SKM-1 treated with dmso at 0.1 percent for 144 hours (cell line): ENCODE results near the gene MYBPC3.
"Not testable (repeated sequence)": the region's sequence is repeated elsewhere in the genome, so short reads cannot be mapped to it uniquely, and the experiment has no call there.

ENCODE experiments used
- DNase-seq: peaks from one replicate; lab custom pipeline; 2025; ENCODE audit not compliant: unreplicated experiment; lab: John Stamatoyannopoulos, UW

MYBPC3 gene

GRCh38 chr11:47324520-47324919 is 28.0 kb downstream of the MYBPC3 start:
- no peak for DNase-seq

- DNase-seq: no peak
Measured at GRCh38 chr11:47318166-47318565, 34.3 kb downstream of the MYBPC3 start.

GRCh38 chr11:47317064-47317828 is 35.3 kb downstream of the MYBPC3 start:
- DNase-seq: no peak

- DNase-seq: not testable (repeated sequence)
Measured at GRCh38 chr11:47316501-47316900, 36.0 kb downstream of the MYBPC3 start.

GRCh38 chr11:47314992-47315391 is 37.5 kb downstream of the MYBPC3 start:
- no peak for DNase-seq

GRCh38 chr11:47308050-47308823 is 44.3 kb downstream of the MYBPC3 start:
- DNase-seq: no peak

- DNase-seq: no peak
Measured at GRCh38 chr11:47306484-47306844, 46.0 kb downstream of the MYBPC3 start.

GRCh38 chr11:47305734-47306483 is 46.6 kb downstream of the MYBPC3 start:
- DNase-seq: no peak

GRCh38 chr11:47302853-47303252 is 49.6 kb downstream of the MYBPC3 start:
- no peak for DNase-seq

GRCh38 chr11:47299078-47299477 is 53.4 kb downstream of the MYBPC3 start:
- no peak for DNase-seq

GRCh38 chr11:47296045-47296444 is 56.5 kb downstream of the MYBPC3 start:
- DNase-seq: no peak

- no peak for DNase-seq
Measured at GRCh38 chr11:47295385-47295784, 57.1 kb downstream of the MYBPC3 start.

GRCh38 chr11:47289856-47290255 is 62.6 kb downstream of the MYBPC3 start:
- DNase-seq: no peak

- DNase-seq: no peak
Measured at GRCh38 chr11:47288066-47288465, 64.4 kb downstream of the MYBPC3 start.

- no peak for DNase-seq
Measured at GRCh38 chr11:47285969-47286770, 66.3 kb downstream of the MYBPC3 start.

- no peak for DNase-seq
Measured at GRCh38 chr11:47284151-47284550, 68.4 kb downstream of the MYBPC3 start.

GRCh38 chr11:47282462-47282861 is 70.0 kb downstream of the MYBPC3 start:
- DNase-seq: no peak
